NCI-H446 (cell line): ENCODE results near the gene RNF5.
"Not testable (repeated sequence)": the region's sequence is repeated elsewhere in the genome, so short reads cannot be mapped to it uniquely, and the experiment has no call there.

Experiments
- DNase-seq, 2 experiments: peaks; one replicate each; lab custom pipeline; 2025; lab: John Stamatoyannopoulos, UW

The RNF5 gene

DNA sequence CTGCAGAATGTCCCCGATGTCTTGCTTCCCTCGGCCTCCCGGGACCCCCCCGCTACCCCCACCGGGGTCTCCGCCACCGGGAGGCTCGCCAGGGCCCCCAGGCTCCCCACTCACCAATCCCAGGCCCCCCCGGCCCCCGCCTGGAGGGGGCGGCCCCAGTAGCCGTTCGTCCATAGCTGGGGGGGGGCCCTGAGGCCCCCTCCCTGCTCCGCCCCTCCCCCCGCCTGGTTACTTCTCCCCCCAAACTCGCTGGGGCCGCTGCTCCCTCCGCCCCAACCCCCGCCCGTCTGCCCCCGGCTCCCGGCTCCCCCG lies 11.5 kb downstream of the RNF5 start:
- DNase-seq: no peak

DNA sequence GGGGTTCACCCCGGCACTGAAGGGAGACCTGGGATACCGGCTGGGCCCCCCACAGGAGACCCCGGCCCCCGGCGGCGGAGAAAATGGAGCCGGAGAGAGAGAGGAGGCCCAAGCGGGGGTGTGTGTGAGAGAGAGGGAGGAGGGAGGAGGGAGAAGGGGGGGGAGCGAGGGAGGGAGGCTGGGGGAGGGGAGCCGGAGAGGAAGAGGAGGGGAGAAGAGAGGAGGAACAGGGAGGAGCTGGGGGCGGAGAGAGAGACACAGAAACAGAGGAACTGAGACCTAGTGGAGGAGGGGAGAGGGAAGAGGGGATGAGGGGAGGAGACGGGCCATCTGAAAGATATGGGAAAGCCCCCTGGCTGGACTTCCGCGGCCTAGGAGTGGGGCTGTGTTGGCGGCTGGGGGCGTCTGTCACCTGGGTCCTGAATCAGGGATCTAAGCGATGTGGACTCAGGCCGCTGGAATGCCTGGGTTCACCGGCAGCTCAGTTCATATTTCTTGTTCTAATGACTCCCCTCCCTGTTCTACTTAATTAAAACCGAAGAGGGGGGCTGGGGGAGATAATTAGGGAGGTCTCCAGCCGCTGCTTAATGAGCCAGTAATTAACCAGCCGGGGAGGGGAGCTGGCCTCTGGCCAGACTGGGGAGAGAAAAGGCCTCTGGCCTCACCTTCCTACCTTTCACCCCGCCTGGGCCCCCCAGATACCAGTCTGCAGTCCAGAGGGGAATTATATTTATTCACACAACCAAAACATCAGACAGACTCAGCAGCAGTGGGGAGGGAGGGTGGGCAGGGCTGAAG lies 12.0 kb downstream of the RNF5 start, which contains the start of gene PBX2:
Gene PBX2, minus strand, starts transcription at position 149 of the 798 bp plus-strand sequence. CDS start 287 bp downstream, outside the sequence.
- DNase-seq: peak; percentile 58 to 73

GRCh38 chr6:32190911-32191677 lies 12.9 kb downstream of the RNF5 start:
- no peak for DNase-seq

DNA sequence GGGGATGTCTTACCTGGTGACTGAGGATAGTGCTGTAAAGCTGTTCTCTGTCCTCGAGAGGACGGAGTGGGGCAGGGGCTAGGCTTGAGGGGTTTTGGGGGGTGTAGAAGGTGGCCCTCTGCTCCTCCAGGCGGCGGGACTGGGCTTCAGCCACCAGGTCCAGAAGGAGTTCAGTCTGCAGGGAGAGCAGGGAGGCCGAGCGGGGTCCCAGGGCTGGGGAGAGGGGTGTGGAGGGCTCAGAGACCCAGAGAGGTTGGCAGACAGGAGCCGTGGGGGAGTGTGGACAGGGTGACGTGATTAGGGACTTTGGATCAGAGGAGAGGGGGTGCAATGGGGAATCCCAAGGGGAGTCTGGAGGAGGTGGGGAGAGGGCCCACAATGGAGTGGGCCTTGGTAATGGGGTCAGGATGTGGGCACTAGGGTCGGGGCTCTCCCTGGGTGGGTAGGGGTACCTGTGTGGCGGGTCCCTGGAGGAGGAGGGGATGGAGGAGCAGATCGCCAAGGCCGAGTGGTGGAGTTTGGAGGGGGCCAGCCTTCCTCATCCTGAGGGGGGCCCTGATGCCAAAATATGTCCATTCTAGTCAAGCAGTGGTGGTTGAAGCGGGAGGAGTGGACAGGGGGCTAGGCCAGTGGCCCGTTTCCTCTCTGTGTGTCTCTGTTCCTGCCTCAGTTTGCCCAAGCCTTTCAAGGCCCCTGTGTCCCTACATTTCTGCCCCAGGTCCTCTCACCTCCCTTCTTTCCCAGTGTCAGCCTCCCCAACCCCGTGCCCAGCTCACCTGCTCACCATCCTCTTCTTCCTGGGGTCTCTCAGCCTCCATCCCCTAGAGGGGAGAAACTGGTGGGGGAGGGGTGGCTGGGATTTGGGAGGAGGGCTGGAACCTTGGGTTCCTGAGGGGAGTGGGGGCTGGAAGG lies 13.7 kb downstream of the RNF5 start:
- DNase-seq: no peak

GRCh38 chr6:32192608-32193039 lies 14.4 kb downstream of the RNF5 start, which contains the start of gene GPSM3:
Gene GPSM3 (minus strand): TSS chr6:32192643. CDS start chr6:32192513, 130 bp downstream.
- no peak for DNase-seq

DNA sequence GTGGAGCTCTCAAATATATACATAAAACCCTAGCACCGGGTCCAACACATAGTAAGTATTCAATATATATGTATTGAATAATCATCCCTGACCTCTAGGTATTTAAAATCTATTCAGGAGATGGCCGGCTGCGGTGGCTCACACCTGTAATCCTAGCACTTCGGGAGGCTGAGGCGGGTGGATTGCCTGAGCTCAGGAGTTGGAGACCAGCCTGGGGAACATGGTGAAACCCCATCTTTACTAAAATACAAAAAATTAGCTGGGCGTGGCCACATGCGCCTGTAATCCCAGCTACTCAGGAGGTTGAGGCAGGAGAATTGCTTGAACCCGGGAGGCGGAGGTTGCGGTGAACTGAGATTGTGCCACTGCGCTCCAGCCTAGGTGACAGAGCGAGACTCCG lies 14.9 kb downstream of the RNF5 start:
- DNase-seq: not testable (repeated sequence)

- DNase-seq: no peak
These were observed 16.2 kb downstream of the RNF5 start for GRCh38 chr6:32194388-32194787.

DNA sequence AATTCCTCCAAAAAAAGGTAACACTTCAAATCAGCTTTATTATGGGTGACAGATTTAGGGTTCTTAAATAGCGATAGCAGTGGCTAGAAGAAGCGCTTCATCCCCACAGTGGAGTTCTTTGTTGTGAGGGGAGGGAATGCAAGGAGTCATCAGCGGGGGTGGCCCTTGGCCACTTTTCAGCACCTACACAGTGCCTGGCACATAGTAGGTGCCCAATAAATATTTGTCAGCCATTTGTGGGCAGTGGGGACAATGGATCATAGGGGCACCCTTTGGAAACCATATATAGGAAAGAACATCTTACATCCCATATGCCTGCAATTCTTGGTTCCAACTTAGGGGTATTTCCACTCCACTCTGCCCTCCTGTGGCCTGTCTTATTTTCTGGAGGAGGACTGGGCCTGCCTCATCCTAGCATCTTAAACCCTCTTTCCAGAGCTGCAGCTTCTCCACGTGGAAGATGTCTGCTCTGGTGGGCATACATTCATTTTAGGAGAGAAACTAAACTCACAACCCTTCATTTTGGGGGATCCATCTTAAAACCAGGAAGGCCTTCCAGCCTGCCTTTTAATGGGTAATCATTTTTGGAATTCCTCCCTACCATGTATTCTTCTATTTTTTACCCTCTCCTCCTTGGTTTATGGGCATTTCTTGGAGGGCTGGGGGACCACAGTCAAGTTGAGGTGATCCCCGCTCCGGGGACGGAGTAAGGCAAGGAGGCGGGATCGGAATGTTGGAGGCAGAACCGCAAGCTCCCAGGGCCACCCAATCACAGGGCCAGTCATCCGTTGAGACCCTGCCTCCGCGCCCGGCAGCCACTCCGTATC lies 16.8 kb downstream of the RNF5 start:
- peak; percentile 23 to 48 for DNase-seq

DNA sequence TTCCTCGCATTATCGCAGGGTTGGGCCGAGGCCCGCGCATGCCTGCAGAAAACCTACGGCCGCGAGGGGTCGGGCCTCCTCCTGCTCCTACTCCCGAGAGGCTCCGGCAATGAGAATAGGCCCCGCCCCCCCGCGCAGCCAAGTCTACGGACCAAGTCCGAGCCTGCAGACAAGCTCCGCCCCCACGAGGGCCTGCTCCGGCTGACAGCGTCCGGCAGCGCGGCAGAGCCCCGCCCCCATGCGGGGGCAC lies 17.4 kb downstream of the RNF5 start:
- DNase-seq: peak; percentile 99

- DNase-seq: peak; percentile 49 to 67
These were observed 17.9 kb downstream of the RNF5 start for GRCh38 chr6:32195902-32196681.

- no peak for DNase-seq
These were observed 18.7 kb downstream of the RNF5 start for GRCh38 chr6:32196682-32197616.

GRCh38 chr6:32198345-32198696 lies 20.1 kb downstream of the RNF5 start:
- no peak for DNase-seq

DNA sequence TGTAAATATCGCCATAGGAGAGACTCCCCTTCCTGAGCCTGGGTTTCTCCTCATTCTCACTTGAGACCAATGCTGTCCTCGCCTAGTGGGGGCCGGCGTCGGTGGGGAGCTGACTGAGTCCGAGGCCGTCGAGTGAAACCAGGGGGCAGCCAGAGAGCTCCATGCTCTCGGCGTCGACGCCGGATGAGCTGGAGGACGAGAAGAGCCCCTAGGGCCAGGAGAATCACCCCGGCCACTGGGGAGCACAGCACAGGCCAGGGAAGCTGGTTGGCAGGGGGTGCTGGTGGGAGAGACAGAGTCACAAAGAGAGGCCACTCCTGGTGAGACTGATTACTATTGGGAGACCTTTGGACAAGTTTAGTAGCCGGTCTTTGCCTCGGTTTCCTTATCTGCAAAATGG lies 20.7 kb downstream of the RNF5 start:
- no peak for DNase-seq

- DNase-seq: no peak
These were observed 22.7 kb downstream of the RNF5 start for GRCh38 chr6:32200711-32201475.

DNA sequence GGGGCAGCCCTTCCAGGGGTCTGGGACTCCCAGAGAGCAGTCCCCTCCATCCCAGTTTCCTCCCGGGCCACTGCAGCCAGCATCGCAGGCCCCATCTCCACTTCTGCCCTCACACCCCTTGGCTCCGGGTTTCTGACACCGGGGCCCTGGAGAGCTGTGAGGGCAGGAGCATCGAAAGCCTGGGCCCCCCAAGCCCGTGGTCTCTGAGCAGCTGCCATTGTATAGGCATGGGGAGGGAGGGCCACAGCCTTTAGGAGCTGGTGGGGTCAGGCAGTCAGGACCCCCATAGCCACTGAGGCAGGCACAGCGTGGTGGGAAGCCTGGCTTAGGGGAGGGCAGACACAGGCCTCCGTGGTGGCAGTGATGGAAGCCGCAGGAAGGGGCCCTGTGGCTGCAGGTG lies 24.0 kb downstream of the RNF5 start:
- no peak for DNase-seq

GRCh38 chr6:32203426-32204267 lies 25.4 kb downstream of the RNF5 start:
- DNase-seq: peak in 1 of 2 experiments; percentile 17

DNA sequence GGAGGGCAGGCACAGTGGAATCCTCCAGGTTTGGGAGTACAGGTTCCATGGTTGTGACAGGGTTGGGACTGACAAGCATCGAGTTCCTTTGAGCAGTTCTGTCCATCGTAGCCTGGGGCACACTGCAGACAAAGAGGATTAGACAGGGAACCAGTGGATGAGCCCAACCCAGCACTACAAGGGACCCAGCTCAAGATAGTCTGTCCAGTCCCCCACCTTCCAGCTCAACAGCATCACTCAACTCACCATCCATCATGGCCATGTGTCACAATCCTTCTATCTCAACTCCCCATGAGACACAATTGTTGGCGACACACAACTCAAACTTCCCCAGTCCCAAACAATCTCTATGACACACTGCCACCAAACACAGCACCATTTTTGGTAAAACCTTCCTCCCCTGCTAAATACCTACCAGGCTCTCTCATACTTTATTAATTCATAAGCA lies 26.1 kb downstream of the RNF5 start:
- no peak for DNase-seq

GRCh38 chr6:32208996-32209395 lies 30.8 kb downstream of the RNF5 start:
- no peak for DNase-seq
